Heart left ventricle (tissue), 16 donors: Measurements from ENCODE around the gene RPS15. TPM values are rescaled to one million over a fixed set of nuclear protein-coding genes. Genes with fewer than 3 reads are reported as not detected.

Experiments used
- ATAC-seq, 4 donors: fragments of 200-7000 bp; cut with Tn5 transposase; one replicate each; pipeline ENCODE4 v1.9.1; 2020 to 2022; ENCODE audit warnings: moderate library complexity in 4 of 4, mild to moderate bottlenecking in 3 of 4, moderate number of reproducible peaks in 1 of 4
- DNase-seq, 5 donors: peaks; one replicate each; pipeline ENCODE4 v3.0.0-alpha.2; 2020
- H3K27ac ChIP-seq, 12 donors: fragments of 200-600 bp; sonication (generic) in 4 of 12; one replicate each; pipeline versions ENCODE4 v1.5.0 to v1.8.0; 2016 to 2022; ENCODE audit warnings: mild to moderate bottlenecking in 2 of 12
- H3K27me3 ChIP-seq, 9 donors: fragments of 200-600 bp; sonication (generic) in 2 of 9; one replicate each; pipeline versions ENCODE4 v1.5.1 to v1.8.0; 2016 to 2022; ENCODE audit warnings: mild to moderate bottlenecking in 3 of 9
- H3K36me3 ChIP-seq, 9 donors: fragments of 200-600 bp; sonication (generic) in 2 of 9; one replicate each; pipeline versions ENCODE4 v1.5.0 to v1.8.0; 2018 to 2022; ENCODE audit warnings: mild to moderate bottlenecking in 2 of 9
- H3K4me1 ChIP-seq, 12 donors: fragments of 200-600 bp; sonication (generic) in 4 of 12; one replicate each; pipeline versions ENCODE4 v1.5.0 to v1.8.0; 2016 to 2022; ENCODE audit warnings: mild to moderate bottlenecking in 3 of 12
- H3K4me3 ChIP-seq, 12 donors: fragments of 200-600 bp; sonication (generic) in 4 of 12; one replicate each; pipeline versions ENCODE4 v1.5.0 to v1.8.0; 2017 to 2022; ENCODE audit warnings: mild to moderate bottlenecking in 9 of 12, moderate library complexity in 4 of 12
- H3K9me3 ChIP-seq, 12 donors: fragments of 200-600 bp; sonication (generic) in 4 of 12; one replicate each; pipeline versions ENCODE4 v1.5.0 to v1.8.0; 2016 to 2022; ENCODE audit warnings: mild to moderate bottlenecking in 1 of 12
- POLR2A ChIP-seq, 2 donors: fragments of 450-650 bp; IDR thresholded peaks; one replicate each; pipeline ENCODE4 v1.6.1; 2017; ENCODE audit warnings: antibody characterized with exemption in 2 of 2, mild to moderate bottlenecking in 2 of 2, moderate library complexity in 2 of 2
- WGBS, 4 donors: extraction: QIAGEN DNeasy Blood & Tissue Kit in 2 of 4; methylation state at CpG; one replicate each; pipeline versions ENCODE4 v1.1.5 to v1.1.7; 2013 to 2018; 5-methylcytosine and 5-hydroxymethylcytosine counted together
- intact Hi-C, 10 donors: fragments of 100-400 bp; cut with DNase I; formaldehyde crosslinking; loops; one replicate each; pipeline versions ENCODE4 v1.11.1 to v1.14.2; 2022
- polyA plus RNA-seq, 2 donors: library from polyadenylated mRNA; stranded (reverse); fragments of 200-250 nt; gene quantifications; one replicate each; pipeline ENCODE4 v1.2.3, GENCODE V29; 2013
- total RNA-seq, 9 donors: library from RNA; depleted of rRNA in 2 of 9; stranded (reverse); fragments of >200 nt in 2 of 9; fragmentation: NEBNext Ultra II Directional in 3 of 9; extraction: Animal tissue kit (Norgen Biotek cat#: 25700) in 3 of 9; gene quantifications; one replicate each; pipeline versions ENCODE4 v1.1.0 to v1.2.4, GENCODE V29; 2016 to 2023
- TF ChIP-seq, protein P1 (sequence below), 12 donors: fragments of 200-600 bp; sonication (generic) in 4 of 12; IDR thresholded peaks; one replicate each; pipeline versions ENCODE4 v1.5.0 to v1.8.0; 2018 to 2022; ENCODE audit warnings: antibody characterized with exemption in 12 of 12, mild to moderate bottlenecking in 5 of 12
- donor health status: ischemic (EF 13 %, LVEDD 7.1; RV severe dilation, severe dysfunction).
- donor health status: healthy with polysubstance abuse.
- donor health status: DM: no; HTN: yes; CAD: no.
- donor health status: DM: no; HTN: no; CAD: no.
- donor health status: ischemic (EF 25% LVEDD 6.9; RV normal size, moderate dysfunction).
- donor health status: ischemic (EF 25% LVEDD 5.7; RV mildly dilated, moderate dysfunction).
- donor health status: healthy.
- donor health status: DM: yes; HTN: yes; CAD: no.
- donor health status: ischemic (EF 35%, LVEDD 5.7; RV mildly dilated, moderate dysfunction).
- donor health status: nonischemic (EF 11% LVEDD 7.7; RV severe dilation, severe dysfunction).
- donor health status: DM: yes; HTN: yes; CAD: no.
- donor health status: PGD.
- donor health status: ischemic (EF 29% LVEDD 5.4; RV normal size, mild dysfunction).
- donor health status: nonischemic (EF 23%, LVEDD 6.1; RV moderate dilation, normal function).

The RPS15 gene
- total and polyA plus RNA-seq, 11 donors: 468 to 2,683 (median 679) TPM

DNA sequence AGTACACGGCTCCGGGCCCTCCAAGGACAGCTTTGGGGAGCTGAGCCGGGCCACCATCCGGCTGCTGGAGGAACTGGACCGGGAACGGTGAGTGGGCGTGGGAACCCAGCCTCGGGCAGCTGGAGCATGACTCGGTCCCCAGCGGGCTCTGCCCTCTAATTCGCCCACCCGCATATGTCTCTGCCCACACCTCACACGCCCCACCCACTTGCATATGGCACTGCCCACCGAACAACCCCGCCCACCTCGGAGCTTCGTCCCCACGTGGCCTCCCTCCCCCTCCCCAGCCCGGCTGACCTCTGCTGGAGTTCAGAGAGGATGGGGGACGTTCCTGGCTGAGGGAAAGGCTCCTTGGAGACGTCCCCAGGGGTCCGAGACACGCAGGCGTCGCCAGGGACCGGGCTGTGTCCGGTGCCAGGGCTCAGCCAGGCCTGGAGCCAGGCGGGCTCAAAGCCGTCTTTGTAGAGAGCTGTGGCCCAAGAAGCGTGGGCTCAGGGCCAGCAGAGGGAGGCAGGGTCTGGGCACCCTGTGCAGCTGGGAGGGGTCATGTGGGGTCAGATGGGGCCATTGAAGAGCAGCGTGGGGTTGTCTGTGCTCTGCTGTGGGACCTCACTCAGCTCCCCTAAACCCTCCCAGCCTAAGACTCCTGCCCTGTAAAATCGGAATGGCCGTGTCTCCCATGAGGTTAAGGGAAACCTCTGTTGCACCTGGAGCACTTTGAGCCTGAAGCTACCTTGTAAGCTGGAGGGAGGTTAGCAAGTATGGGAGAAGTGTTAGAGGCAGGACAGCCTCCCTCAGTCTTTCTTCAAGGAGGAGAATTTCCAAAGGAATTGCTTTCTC, 15.5 kb downstream of the RPS15 start:
- H3K36me3 ChIP-seq: no peaks in the 10 kb centered on the region
- ATAC-seq: peak in 2 of 4 donors; percentile 5 to 43
- H3K27ac ChIP-seq: no peak overlapping the region
- no peaks in the 10 kb centered on the region for H3K9me3 ChIP-seq
- no peak overlapping the region for H3K4me3 ChIP-seq
- DNase-seq: peak in 1 of 5 donors; percentile 65
- H3K4me1 ChIP-seq: peaks cover 0 to 53% (median 20%) of the 10 kb centered on the region in 12 donors
- intact Hi-C loops: loop anchor here in 1 of 10 donors (10.0 kb wide), 1 partner anchor 139 kb away; no protein-coding TSS in a partner anchor
- no peak for TF ChIP-seq POLR2A (IDR thresholded peaks at IDR 0.05)
- TF ChIP-seq, protein P1, sequence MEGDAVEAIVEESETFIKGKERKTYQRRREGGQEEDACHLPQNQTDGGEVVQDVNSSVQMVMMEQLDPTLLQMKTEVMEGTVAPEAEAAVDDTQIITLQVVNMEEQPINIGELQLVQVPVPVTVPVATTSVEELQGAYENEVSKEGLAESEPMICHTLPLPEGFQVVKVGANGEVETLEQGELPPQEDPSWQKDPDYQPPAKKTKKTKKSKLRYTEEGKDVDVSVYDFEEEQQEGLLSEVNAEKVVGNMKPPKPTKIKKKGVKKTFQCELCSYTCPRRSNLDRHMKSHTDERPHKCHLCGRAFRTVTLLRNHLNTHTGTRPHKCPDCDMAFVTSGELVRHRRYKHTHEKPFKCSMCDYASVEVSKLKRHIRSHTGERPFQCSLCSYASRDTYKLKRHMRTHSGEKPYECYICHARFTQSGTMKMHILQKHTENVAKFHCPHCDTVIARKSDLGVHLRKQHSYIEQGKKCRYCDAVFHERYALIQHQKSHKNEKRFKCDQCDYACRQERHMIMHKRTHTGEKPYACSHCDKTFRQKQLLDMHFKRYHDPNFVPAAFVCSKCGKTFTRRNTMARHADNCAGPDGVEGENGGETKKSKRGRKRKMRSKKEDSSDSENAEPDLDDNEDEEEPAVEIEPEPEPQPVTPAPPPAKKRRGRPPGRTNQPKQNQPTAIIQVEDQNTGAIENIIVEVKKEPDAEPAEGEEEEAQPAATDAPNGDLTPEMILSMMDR (IDR thresholded peaks at IDR 0.05): no peak
- H3K27me3 ChIP-seq: peaks cover 62 to 96% (median 81%) of the 10 kb centered on the region in 9 donors
- WGBS, 4 donors: 11 to 28% (median 17%) methylated on average over 16 to 33 of the region's 33 CpGs

DNA sequence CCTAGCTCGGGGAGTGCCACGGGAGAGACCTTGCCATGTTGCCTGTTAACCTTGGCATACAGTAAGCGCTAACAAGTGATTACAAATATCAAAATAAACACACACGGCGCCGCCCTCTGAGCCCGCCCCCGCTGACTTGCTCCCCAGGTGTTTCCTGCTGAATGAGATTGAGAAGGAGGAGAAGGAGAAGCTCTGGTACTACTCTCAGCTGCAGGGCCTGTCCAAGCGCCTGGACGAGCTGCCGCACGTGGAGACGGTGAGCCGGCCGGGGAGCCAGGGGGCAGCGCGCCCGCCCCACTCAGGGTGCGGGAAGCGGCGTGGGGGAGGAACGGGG, 16.8 kb downstream of the RPS15 start:
- H3K27ac ChIP-seq: no peak overlapping the region
- peaks cover 0 to under 1% (median 0%) of the 10 kb centered on the region in 9 donors for H3K36me3 ChIP-seq
- intact Hi-C loops: loop anchor here in 1 of 10 donors (10.0 kb wide), 1 partner anchor 140 kb away; no protein-coding TSS in a partner anchor
- 5 to 19% (median 10%) methylated on average over 8 to 22 of the region's 22 CpGs for WGBS, 4 donors
- H3K27me3 ChIP-seq: peaks cover 51 to 87% (median 69%) of the 10 kb centered on the region in 9 donors
- H3K4me1 ChIP-seq: peaks cover 0 to 50% (median 20%) of the 10 kb centered on the region in 12 donors
- H3K4me3 ChIP-seq: no peak overlapping the region
- H3K9me3 ChIP-seq: no peaks in the 10 kb centered on the region
- ATAC-seq (no peak), DNase-seq (no peak)
- TF ChIP-seq, protein P1 (IDR thresholded peaks at IDR 0.05): no peak
- no peak for TF ChIP-seq POLR2A (IDR thresholded peaks at IDR 0.05)

DNA sequence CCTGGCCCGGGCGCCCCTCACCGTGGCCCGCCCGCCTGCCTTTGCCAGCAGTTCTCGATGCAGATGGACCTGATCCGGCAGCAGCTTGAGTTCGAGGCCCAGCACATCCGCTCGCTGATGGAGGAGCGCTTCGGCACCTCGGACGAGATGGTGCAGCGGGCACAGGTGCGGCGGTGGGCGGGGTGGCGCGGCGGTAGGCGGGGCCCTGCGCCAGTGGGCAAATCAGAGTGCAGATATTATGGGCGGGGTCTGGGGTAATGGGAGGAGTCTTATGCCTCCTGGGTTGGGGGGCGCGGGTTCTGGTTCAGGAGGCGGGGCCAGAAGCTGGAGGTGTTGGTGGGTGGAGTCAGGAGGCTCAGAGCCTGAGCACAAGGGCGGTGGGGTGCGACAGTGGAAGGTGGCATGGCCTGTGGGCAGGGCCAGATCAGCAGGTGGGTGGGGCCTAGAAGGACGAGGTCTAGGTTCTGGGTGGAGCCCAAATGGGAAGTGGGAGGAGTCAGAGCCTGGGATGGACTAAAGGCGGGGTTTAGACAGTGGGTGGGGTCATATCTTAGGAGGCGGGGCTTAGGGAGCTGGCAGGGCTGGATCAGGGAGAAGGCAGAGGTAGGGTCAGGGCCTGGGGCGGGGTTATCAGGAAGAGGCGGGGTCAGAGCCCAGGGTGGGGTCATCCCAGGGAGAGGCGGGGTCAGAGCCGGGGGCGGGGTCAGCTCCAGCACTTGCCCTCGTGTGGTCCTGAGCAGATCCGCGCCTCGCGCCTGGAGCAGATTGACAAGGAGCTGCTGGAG, 17.3 kb downstream of the RPS15 start:
- Histone ChIP-seq H3K4me3 (no peak overlapping the region), H3K9me3 (no peaks in the 10 kb centered on the region), H3K4me1 (peaks cover 0 to 46% (median 20%) of the 10 kb centered on the region in 12 donors), H3K27me3 (peaks cover 46 to 82% (median 63%) of the 10 kb centered on the region in 9 donors), H3K27ac (no peak overlapping the region), H3K36me3 (peaks cover 0 to 6% (median 0%) of the 10 kb centered on the region in 9 donors)
- TF ChIP-seq, protein P1 (IDR thresholded peaks at IDR 0.05): no peak
- TF ChIP-seq POLR2A (IDR thresholded peaks at IDR 0.05): no peak
- WGBS, 4 donors: 4 to 9% (median 5%) methylated on average over 31 to 42 of the region's 42 CpGs
- ATAC-seq (peak in 3 of 4 donors; percentile 29 to 55 (median 52)), DNase-seq (peak in 2 of 5 donors; percentile 29 to 72)
- intact Hi-C loops: loop anchor here in 1 of 10 donors (10.0 kb wide), 1 partner anchor 141 kb away; no protein-coding TSS in a partner anchor
